Ramos (cell line): ENCODE data around the gene ABCC9.
"Not testable (repeated sequence)": the region's sequence is repeated elsewhere in the genome, so short reads cannot be mapped to it uniquely, and the experiment has no call there.

Source experiments
- in situ Hi-C: fragments of 300-500 bp; cut with MboI; formaldehyde crosslinking; loops from one replicate; pipeline ENCODE4 v1.14.3; 2022; ENCODE audit warnings: low sequenced_read_pairs; ENCODE audit not compliant: unreplicated experiment

The ABCC9 gene

DNA sequence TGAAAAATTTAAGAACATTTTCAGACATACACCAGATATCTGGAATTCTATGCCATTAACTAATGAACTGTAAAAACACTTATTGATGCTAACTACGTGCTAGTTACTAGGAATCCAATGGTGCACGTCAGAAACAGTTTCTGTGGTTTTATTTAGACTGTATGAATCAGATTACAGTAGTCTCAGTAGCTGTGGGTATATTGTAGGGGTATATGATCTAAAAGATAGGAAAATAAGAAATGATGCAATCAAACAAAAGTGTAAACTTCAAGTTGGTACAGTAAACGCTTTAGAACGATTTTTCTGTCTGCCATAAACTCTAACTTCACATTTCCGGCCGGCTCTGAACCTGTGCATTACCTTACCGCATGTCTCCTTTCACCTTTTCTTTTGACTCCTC, 2.3 kb downstream of the ABCC9 start:
- in situ Hi-C loops: no loop called here

DNA sequence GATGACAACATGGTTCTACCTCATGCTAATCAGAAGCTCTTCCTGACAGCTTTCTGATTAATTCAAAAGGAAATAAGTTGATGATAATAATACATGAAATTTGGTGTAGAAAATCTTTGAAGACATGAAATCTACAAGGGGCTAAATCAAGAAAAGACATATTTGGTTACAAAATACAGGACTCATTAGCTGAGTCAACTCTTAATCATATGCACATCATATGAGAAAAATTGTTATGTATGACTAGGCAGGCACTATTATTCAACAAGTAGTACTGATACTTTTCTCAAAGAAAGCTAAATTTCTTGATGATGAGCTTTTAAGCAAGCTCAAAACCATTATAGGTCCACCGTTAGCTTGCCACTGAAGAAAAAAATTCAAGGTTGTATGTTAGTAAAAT, 7.1 kb downstream of the ABCC9 start:
- in situ Hi-C loops: no loop called here

DNA sequence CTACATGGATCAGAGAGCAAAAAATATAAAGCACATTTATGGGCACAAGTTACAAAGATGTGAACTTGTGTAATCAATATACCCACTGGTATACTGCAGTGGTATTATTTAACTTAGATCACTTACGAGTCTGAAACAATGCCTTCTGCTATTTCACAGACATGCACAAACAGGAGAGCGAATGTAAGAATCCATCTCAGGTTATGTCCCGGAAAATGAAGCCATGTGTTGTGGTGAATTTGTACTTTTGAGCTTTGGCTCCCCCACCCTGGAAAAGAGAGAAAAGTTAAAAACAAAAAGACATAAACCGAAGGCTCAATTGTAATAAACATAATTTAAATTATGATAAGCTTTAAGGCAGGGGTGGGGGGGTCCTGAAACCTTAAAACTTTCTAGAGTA, 7.6 kb downstream of the ABCC9 start:
- in situ Hi-C loops: no loop called here

DNA sequence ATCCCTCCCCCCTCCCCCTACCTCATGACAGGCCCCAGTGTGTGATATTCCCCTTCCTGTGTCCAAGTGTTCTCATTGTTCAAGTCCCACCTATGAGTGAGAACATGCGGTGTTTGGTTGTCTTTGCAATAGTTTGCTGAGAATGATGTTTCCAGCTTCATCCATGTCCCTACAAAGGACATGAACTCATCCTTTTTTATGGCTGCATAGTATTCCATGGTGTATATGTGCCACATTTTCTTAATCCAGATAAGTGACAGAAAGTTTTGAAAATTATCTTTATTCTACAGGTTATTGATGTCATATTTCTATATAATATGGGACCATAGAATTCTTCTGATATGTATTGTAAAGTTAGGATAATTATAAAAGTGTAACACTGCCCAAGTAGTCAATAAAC, 11.3 kb downstream of the ABCC9 start:
- in situ Hi-C loops: not testable (repeated sequence)

DNA sequence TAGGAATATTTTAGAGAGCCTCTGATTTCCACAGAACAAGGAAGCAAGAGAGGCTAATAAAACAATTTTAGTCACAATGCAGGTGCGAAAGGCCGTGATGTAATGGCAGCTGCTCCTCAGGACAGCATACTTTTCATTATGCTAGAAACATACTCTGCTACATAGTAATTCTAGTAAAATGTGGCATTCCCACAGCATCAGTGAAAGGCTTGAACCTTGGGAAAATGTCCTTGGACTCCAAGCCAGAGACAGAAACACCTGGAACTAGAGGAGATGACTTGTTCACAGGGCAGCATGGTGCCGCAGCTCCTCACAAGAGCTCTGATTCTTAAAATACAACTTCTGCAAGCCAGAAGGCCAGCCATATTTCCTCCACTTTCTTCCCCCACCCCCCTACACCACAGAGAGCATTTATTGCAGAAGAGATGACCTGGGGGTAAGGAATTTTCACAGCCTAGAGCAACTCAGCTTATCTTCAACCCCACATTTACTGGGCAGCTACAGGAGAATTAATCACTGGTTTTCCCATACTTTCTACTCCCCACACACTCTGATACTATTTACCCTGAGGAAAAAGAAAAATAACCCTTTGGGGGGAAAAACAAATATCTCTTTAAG, 15.8 kb downstream of the ABCC9 start:
- in situ Hi-C loops: no loop called here

DNA sequence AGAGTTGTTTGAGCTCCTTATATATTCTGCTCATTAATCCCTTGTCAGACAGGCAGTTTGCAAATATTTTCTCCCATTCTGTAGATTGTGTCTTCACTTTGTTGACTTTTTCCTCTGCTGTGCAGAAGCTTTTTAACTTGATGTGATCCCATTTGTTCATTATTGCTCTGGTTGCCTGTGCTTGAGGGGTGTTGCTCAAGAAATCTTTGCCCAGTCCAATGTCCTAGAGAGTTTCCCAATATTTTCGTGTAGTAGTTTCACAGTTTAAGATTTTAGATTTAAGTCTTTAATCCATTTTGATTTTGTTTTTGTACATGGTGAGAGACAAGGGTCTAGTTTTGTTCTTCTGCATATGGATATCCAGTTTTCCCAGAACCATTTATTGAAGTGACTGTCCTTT, 19.8 kb downstream of the ABCC9 start:
- in situ Hi-C loops: no loop called here

DNA sequence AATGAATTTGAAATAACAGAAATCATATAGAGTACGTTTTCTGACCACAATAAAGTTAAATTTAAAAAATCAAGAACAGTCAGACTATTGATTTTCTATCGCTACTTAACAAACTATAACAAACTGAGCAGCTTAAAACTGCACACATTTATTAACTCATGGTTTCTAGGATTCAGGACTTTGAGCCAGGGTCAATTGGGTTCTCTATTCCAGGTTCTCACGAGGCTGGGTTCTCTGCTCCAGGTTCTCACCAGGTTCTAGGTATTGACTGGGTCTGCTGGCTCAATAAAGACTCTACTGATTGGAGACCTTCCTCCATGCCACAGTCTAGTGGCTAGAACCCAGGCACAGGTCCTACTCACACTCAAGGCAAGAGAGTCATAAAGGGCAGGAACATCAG, 22.8 kb downstream of the ABCC9 start:
- in situ Hi-C loops: no loop called here

DNA sequence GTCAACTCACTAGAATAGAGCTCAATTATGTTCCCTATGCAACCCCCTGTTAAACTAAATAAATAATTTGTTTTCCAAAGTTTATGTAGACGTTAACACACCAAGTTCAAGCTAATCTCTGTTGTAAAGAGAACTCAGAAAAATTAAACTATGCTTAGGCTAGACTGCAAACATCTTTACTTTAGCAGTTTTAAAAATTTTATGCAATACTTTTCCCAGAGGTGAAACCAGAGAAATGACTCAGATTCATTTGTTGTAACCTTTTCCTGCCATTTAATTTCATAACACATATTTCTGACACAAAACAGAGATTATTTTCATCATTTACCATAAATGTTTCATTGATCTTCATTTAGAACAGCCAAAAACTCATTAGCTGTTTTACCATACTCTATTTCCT, 27.4 kb downstream of the ABCC9 start:
- in situ Hi-C loops: no loop called here

DNA sequence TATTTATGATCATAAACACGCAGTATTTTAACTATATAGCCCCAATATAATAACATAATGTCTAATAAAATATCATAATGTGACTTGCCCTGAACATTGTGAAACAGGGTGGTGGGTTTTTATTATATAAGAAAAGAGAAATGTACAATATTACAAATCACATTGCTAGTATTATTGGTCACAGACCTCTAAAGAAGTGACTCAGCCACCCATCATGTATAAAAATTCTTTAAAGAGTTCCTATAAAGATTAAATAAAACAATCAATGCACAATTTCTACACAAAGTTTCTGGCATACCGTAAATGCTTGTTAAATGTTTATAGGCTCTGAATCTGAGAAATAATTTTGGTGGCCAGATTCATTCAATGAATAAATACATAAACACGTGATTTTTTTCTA, 28.9 kb downstream of the ABCC9 start:
- in situ Hi-C loops: no loop called here

DNA sequence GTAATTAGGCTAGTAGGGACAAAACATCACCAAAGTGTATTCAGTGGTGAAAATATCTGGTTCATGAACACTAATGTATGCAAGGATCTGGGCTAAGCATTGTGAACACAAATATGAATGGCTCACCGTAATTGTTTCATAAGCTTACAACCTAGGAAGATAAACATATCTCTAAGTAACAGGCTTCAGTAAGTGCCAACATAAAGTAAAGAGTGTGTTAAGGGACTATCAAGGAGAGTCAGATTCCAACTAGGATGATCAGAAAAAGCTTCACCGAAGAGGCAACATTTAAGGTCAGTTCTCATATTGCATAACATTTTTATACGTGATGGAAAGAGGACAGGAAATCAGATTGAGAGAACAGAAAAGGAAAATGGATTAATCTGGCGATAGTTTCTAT, 29.4 kb downstream of the ABCC9 start:
- in situ Hi-C loops: no loop called here

DNA sequence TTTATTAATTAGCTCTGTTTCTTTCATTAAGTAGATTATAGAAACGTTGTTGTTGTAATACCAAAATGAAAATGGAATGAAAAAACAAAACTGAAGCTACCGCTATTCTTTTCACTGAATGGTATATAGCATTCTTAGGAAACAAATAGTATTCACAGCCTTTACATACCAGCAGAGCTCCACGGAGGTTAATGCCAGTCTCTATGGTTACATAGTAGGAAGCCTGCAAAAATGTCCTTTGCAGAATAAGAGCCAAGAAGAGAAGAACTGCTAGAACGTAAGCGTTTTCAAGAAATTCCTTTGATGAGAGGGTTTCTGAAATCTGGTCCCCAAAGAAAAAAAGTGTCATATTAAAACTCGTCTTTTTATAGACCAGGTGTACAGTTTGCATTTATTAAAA, 30.6 kb downstream of the ABCC9 start:
- in situ Hi-C loops: no loop called here

DNA sequence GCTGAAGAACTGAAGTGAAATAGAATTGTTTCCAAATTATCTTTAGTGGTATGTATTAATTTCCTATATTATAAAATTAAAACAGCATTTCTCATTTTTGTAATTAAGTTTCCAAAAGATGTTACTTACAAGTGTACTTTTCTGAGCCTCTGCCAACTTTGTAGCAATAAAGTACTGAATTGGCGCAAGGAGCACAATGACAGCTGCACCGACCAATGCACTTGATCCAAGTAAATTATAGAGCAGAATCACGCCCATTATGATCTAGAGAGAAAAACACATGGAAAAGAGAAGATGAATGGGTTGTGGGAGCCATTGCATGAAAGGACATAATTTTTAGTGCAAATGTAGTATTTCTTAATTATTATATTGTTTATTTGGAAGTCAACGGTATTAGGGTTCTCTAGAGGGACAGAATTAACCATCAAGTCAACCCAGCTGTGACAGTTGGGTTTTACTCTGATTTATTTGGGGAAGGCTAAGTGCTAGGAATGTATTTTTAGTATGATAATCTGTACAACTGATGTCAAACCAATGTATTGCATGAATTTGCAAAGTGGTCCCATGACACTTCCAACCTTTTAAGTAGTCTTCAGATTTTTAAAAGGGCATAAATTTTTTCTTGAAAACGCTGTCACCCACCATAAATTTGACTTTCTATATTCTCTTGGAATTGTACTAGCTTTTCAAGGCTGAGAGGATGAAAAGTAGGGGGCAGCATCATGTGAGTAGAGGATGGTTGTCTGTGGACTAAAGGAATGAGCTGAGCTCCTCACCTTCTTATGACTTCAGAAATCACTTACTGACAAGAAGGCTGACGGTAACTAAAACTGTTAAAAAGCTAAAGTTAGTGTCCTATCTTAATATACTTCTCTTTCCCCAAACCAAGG, 33.0 kb downstream of the ABCC9 start:
- in situ Hi-C loops: no loop called here

DNA sequence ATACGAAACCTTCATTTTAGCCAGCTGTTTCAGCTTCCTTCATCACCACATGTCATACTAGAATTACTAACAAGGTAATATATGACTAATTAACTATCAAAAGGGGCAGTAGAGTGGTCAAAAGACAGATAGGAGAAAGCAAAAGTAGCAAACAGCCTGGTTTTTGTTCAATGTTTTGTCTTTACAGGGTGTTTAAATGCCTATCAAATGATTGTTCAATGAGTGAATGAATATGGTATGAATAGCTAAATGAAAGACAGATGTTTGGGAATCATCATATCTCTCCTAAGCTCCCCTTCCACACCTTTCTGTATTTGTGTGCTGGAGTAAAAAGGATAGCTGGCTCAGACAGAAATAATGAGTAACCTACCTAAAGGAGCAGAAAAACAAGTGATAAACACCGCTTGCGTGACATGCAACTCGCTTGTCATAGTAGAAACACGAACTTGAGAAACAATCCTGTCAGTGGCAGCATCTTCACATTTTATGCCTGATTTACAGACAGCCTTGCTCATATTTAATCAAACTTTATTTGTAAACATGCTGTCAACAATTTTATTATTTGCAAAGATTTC, 34.2 kb downstream of the ABCC9 start:
- in situ Hi-C loops: no loop called here

DNA sequence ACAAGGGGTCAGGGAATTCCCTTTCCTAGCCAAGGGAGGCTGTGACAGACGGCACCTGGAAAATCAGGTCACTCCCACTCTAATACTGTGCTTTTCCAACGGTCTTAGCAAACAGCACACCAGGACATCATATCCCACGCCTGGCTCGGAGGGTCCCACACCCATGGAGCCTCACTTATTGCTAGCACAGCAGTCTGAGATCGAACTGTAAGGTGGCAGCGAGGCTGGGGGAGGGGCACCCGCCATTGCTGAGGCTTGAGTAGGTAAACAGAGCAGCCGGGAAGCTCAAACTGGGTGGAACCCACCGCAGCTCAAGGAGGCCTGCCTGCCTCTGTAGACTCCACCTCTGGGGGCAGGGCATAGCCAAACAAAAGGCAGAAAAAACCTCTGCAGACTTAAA, 41.7 kb downstream of the ABCC9 start:
- in situ Hi-C loops: not testable (repeated sequence)

DNA sequence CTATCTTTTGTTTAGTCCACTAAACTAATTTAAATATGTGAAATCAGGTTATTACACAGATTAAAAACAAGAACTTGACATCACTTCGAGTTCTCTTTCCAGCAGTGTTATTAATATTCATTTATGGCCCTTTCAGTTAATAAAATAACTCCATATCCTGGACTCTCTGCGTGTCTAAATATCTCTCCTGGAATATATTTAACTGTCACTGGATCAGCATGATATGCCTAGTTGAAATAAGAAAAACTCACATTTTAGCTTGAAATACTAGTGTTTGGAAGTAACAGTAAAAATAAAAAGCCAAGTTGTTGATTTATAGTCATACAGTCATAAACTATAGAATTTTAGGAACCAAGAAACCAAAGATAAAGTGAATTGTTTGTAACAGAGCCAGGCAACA, 45.6 kb downstream of the ABCC9 start:
- in situ Hi-C loops: no loop called here

DNA sequence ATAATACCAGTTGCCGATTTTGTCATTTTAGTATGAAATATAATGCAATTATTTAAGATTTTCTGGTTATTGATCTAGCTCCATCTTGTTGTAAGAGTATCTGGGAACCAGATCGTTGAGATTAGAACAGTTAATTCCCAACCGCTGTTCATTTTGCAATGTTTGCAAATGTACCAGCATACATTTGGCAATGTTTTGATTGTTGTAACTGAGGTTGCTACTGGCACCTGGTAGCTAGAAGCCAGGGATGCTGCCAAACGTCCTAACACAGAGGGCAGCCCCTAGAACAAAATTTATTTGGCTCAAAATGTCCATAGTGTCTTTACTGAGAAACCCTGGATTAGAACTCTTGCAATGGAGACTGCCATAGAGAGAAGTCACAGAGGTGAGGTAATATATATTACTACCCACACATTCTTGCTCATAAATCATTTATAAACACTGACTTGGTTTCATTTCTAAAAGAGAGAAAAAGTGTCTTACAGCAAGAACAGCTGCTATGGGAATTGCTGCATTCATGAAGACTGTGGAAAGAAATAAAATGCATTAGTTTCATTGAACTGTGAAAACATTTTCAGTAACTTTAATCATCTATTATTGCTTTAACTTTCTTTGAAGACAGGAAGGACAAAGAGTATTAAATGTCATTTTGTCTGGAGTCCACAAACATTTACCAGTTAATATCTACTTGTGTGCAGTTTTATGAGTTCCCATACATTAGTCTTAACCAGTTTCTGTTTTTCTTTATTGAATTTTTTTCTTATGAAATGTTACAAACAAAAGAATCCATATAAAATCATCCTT, 46.2 kb downstream of the ABCC9 start:
- in situ Hi-C loops: no loop called here

DNA sequence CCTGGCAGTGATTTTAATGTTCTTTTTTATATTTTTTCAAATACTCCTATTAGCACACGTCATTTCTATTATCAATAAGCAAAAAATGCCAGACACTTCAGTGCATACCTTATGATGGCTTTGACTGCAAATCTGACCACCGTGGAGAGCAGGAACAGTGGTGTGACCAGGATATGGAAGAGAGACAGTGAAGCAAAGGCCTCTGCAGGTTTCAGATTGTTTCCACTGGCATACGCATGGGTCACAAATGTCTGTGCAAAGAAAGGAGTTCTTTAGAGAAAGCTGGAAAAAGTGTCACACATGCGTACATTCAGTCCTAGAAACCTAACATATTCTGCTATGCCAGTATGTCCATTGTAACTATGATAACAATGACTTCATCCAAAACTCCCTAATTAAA, 47.3 kb downstream of the ABCC9 start:
- in situ Hi-C loops: no loop called here

DNA sequence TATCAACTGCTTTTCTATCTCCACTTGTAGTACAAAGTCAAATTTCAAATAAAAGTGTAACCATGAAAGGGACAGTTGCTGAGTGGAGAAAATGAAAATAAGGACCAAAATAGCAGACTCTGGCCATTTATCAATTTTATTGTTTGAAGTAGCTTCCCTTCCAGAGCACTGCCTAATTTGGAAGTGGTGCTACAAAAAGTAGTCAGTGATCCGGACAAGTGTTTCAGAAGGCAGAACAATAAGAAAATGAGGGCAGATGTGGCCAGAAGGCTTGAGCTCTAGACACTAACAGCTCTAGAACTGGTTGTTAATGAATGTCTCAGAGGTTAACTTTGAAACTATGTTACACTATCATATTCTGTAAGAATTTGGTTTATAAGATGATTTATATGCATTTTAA, 48.9 kb downstream of the ABCC9 start:
- in situ Hi-C loops: no loop called here

DNA sequence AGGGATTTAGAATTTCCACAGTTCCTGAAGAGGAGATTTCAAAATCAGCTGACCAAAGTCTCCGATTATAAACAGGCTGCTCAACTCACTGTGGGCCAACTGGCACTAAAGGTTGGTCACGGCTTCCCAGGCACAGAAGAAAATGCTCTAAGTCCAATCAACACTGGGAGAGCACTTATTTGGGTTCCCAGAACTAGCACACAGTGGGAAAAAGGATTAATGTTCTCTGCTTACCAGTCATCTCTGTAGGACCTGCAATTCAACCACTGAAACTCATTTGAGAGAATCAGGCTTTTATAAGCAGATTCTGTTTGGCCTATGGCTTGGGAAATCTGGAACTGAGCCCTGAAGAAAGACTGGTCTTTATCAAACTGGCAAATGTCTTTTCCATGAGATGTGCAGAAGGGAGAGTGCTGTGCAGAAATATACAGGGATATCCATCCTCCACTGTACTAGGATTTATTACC, 49.4 kb downstream of the ABCC9 start:
- in situ Hi-C loops: no loop called here

DNA sequence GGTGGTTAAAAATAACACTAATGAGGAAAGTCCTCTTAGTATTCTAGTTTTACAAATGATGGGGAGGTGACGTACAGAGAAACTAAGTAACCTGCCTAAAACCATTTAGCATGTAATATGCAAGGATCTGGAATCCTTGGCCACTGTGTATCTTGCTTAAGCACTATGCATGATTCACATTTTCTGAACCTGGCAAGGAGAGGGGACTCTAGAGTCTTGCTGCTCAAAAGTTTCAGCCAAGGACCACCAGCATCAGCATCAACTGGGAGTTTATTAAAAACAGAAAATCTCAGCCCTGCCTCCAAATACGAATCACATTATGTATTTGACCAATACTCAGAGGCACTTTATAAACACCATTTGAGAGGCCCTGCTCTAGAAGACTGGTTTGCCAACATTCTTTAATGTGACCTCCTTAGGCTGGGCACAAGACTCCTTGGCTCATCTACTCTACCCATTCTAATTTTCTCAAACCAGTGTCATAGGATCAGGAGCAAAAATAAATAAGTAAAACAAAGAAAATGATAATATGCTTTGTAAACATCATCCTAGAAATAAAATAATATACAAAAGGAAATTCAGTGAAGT, 52.9 kb downstream of the ABCC9 start:
- in situ Hi-C loops: no loop called here
